Erythroblast (primary cell): ENCODE results near the gene C1QA.
"Not testable (repeated sequence)": the region's sequence is repeated elsewhere in the genome, so short reads cannot be mapped to it uniquely, and the experiment has no call there.

Experiments
- GATA1 ChIP-seq: IDR thresholded peaks from 2 replicates; pipeline ENCODE4 v1.6.1; 2011; ENCODE audit warnings: low read depth, mild to moderate bottlenecking, control low read depth, low read length, moderate library complexity
- POLR2A ChIP-seq: IDR thresholded peaks from 2 replicates; pipeline ENCODE4 v1.6.1; 2011; ENCODE audit warnings: mild to moderate bottlenecking, low read length

DNA sequence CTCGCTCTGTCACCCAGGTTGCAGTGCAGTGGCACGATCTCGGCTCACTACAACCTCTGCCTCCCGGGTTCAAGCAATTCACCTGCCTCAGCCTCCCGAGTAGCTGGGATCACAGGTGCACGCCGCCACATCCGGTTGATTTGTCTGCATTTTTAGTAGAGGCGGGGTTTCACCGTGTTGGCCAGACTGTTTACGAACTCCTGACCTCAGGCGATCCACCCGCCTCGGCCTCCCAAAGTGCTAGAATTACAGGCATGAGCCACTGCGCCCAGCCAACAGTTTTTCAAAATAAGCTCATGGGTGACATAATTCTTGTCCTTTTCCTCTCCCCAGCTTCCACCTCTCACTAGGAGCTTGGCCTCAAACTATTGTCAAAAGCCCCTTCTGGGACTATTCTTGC lies 39.7 kb downstream of the C1QA start:
- TF ChIP-seq POLR2A, GATA1: not testable (repeated sequence)
